Erythroblast (primary cell): ENCODE data around the gene EXOSC6.
"Not testable (repeated sequence)": the region's sequence is repeated elsewhere in the genome, so short reads cannot be mapped to it uniquely, and the experiment has no call there.

ENCODE experiments used
- GATA1 ChIP-seq: IDR thresholded peaks from 2 replicates; pipeline ENCODE4 v1.6.1; 2011; ENCODE audit warnings: low read depth, mild to moderate bottlenecking, control low read depth, low read length, moderate library complexity
- POLR2A ChIP-seq: IDR thresholded peaks from 2 replicates; pipeline ENCODE4 v1.6.1; 2011; ENCODE audit warnings: mild to moderate bottlenecking, low read length

DNA sequence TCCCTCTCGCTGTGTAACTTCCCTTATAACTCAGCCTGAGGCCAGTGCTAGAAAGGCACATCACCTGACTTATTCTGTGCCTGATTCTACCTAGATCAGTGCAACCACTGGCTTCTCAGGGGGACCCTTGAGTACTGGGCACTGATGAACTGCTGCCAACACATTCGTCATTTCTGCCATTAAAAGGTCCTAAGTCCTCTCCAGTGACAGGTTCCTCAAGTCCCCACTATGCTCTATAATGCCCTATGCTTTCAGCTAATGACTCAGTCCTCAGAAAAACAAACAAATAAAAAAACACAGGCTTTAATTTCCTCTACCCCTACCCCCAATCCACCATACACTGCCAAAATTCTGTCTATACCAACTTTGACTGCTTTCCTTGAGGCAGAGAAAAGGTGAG lies 28.5 kb downstream of the EXOSC6 start:
- not testable (repeated sequence) for TF ChIP-seq POLR2A, GATA1
